Smooth muscle cell (in vitro differentiated cells): ENCODE measurements around the gene KCNIP2. TPM values are rescaled to one million over a fixed set of nuclear protein-coding genes. Genes with fewer than 3 reads are reported as not detected.

Experiments
- DNase-seq: peaks from one replicate; lab custom pipeline; 2025; ENCODE audit not compliant: unreplicated experiment; lab: John Stamatoyannopoulos, UW
- H2AFZ ChIP-seq: fragments of 200-600 bp; sonication (generic); 2 replicates; pipeline ENCODE4 v1.6.0; 2016; ENCODE audit warnings: antibody characterized with exemption, low read depth, mild to moderate bottlenecking
- H3F3A ChIP-seq: fragments of 200-600 bp; sonication (generic); 2 replicates; pipeline ENCODE4 v1.6.0; 2017; ENCODE audit warnings: antibody characterized with exemption, low read depth
- H3K27ac ChIP-seq: fragments of 200-600 bp; sonication (generic); 2 replicates; pipeline ENCODE4 v1.5.1; 2016; ENCODE audit warnings: low read depth, mild to moderate bottlenecking
- H3K27me3 ChIP-seq: fragments of 200-600 bp; sonication (generic); 2 replicates; pipeline ENCODE4 v1.6.1; 2016; ENCODE audit warnings: low read depth, mild to moderate bottlenecking
- H3K36me3 ChIP-seq: fragments of 200-600 bp; sonication (generic); 2 replicates; pipeline ENCODE4 v1.5.1; 2016; ENCODE audit warnings: low read depth
- H3K4me1 ChIP-seq: fragments of 200-600 bp; sonication (generic); 2 replicates; pipeline ENCODE4 v1.5.1; 2016; ENCODE audit warnings: low read depth
- H3K4me2 ChIP-seq: fragments of 200-600 bp; sonication (generic); 2 replicates; pipeline ENCODE4 v1.6.0; 2016; ENCODE audit warnings: mild to moderate bottlenecking
- H3K4me3 ChIP-seq: fragments of 200-600 bp; sonication (generic); 2 replicates; pipeline ENCODE4 v1.5.1; 2016; ENCODE audit warnings: mild to moderate bottlenecking
- H3K79me2 ChIP-seq: fragments of 200-600 bp; sonication (generic); 2 replicates; pipeline ENCODE4 v1.6.0; 2016; ENCODE audit warnings: low read depth, mild to moderate bottlenecking
- H3K9ac ChIP-seq: fragments of 200-600 bp; sonication (generic); 2 replicates; pipeline ENCODE4 v1.6.0; 2016; ENCODE audit warnings: low read depth
- H3K9me3 ChIP-seq: fragments of 200-600 bp; sonication (generic); replicated peaks from 2 replicates; pipeline ENCODE4 v1.5.1; 2016; ENCODE audit warnings: low read depth
- H4K20me1 ChIP-seq: fragments of 200-600 bp; sonication (generic); 2 replicates; pipeline ENCODE4 v1.6.0; 2016; ENCODE audit warnings: low read depth
- WGBS: methylation state at CpG from one replicate; pipeline ENCODE4 v1.1.7; 2016; ENCODE audit warnings: low lambda C conversion rate; 5-methylcytosine and 5-hydroxymethylcytosine counted together
- polyA plus RNA-seq: library from polyadenylated mRNA; unstranded; fragments of >200 nt; fragmentation: Nextera tagmentation; extraction: Ambion mirVana; gene quantifications from 2 replicates; pipeline ENCODE4 v1.2.1, GENCODE V29; 2016
- total RNA-seq: library from RNA; depleted of rRNA; stranded (reverse); fragments of >200 nt; gene quantifications from 2 replicates; pipeline ENCODE4 v1.2.3, GENCODE V29; 2014
- TF ChIP-seq, protein P1 (sequence below): fragments of 200-600 bp; sonication (generic); IDR thresholded peaks from 2 replicates; pipeline ENCODE4 v1.5.1; 2017; ENCODE audit warnings: borderline replicate concordance, mild to moderate bottlenecking, antibody characterized with exemption; ENCODE audit not compliant: insufficient read depth, poor library complexity, severe bottlenecking

Gene KCNIP2
- total and polyA plus RNA-seq, 2 experiments from 2014 or later, result 0.87 to 3.9 TPM

DNA sequence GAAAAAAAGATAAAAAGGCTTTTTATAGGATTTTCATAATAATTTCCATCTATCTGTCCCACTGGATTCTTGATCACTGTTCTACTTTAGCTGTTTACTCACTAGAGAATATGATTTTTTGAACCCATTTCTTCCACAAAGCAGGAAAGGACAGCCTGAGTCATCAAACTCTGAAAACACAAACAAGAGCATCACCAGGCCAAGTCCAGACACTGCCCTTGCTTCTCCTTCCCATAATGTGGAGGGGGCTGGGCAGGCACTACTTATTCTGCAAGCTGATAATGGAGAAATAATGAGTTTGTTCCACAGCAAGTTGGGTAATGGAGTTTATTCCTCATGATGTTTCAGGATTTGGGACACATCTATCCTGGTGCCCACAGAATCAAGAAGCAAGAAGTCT lies 13.0 kb upstream of the KCNIP2 start:
- Histone ChIP-seq H3K4me3 (no peak overlapping the region), H3F3A (no peaks in the 10 kb centered on the region), H3K9ac (no peak overlapping the region), H3K27me3 (no peaks in the 10 kb centered on the region), H4K20me1 (peaks cover 38% of the 10 kb centered on the region), H2AFZ (no peak overlapping the region), H3K4me2 (no peak overlapping the region), H3K36me3 (no peaks in the 10 kb centered on the region), H3K4me1 (no peaks in the 10 kb centered on the region), H3K79me2 (no peaks in the 10 kb centered on the region), H3K9me3 (peaks cover 6% of the 10 kb centered on the region), H3K27ac (no peak overlapping the region)
- no peak for DNase-seq
- TF ChIP-seq, protein P1, sequence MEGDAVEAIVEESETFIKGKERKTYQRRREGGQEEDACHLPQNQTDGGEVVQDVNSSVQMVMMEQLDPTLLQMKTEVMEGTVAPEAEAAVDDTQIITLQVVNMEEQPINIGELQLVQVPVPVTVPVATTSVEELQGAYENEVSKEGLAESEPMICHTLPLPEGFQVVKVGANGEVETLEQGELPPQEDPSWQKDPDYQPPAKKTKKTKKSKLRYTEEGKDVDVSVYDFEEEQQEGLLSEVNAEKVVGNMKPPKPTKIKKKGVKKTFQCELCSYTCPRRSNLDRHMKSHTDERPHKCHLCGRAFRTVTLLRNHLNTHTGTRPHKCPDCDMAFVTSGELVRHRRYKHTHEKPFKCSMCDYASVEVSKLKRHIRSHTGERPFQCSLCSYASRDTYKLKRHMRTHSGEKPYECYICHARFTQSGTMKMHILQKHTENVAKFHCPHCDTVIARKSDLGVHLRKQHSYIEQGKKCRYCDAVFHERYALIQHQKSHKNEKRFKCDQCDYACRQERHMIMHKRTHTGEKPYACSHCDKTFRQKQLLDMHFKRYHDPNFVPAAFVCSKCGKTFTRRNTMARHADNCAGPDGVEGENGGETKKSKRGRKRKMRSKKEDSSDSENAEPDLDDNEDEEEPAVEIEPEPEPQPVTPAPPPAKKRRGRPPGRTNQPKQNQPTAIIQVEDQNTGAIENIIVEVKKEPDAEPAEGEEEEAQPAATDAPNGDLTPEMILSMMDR, result no peak

DNA sequence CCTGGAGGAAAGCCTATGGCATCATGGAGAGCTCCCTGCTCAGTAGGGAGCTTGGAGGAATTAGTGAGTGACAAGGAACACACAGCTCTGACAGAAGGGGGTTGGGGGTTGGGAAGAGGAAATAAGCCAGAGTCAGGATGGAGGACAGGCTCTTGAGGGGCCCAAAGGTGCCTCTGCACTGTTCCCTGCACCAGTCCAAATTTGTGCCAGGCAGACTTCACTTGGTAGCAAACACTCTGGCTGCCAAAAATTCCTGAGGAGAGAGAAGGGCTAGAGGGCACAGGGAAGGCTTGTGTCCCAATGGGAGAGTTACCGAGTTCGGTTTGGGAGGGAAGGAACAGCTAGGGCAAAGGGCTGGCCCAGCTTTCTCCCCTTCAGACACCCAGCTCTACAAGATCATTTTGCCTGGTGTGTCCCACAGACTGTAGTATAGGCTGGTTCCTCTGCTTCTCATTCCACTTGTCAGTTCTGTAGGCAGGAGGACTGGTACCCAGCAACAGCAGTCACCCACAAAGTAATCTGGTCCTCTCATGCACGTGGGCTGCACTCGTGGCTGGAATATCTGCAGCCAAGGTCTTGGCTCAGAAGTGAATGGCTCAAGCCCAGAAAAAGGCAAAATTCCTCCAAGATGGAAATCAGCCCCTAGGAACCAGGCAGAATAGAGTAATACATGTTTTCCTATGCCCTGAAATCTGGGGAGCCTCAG lies 8.0 kb upstream of the KCNIP2 start:
- no peaks in the 10 kb centered on the region for H3K27me3 ChIP-seq
- H3K79me2 ChIP-seq, result no peaks in the 10 kb centered on the region
- no peak overlapping the region for H3K9ac ChIP-seq
- DNase-seq, result no peak
- no peak overlapping the region for H3K4me2 ChIP-seq
- H3K4me1 ChIP-seq, result no peaks in the 10 kb centered on the region
- H3K9me3 ChIP-seq, result no peaks in the 10 kb centered on the region
- peaks cover 78% of the 10 kb centered on the region for H4K20me1 ChIP-seq
- H3K27ac ChIP-seq, result no peak overlapping the region
- H3F3A ChIP-seq, result no peaks in the 10 kb centered on the region
- H3K36me3 ChIP-seq, result no peaks in the 10 kb centered on the region
- TF ChIP-seq, protein P1, result no peak
- H3K4me3 ChIP-seq, result no peak overlapping the region
- 91% methylated on average over 4 of the region's 4 CpGs for WGBS
- no peak overlapping the region for H2AFZ ChIP-seq

DNA sequence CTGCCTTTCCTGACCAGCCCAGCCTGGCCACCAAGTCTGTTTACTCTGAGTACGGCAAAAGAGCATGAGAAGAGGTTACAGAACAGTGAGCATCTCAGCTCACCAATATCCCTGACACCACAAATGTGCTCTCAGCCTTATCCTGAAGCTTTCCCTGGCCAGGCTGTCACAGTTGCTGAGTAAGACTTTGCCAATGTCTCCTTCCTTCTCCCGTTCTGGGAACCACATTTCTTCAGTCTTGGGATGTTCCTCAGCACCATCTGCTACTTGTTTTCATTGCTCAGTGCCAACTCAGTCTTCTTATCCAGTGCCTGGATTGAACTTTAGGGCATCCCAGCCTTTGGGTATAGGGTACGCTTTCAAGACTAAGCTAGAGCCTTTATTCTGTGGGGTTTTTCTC lies 7.1 kb upstream of the KCNIP2 start:
- H3K79me2 ChIP-seq, result no peaks in the 10 kb centered on the region
- no peaks in the 10 kb centered on the region for H3K9me3 ChIP-seq
- no peak for DNase-seq
- no peak overlapping the region for H3K27ac ChIP-seq
- H3F3A ChIP-seq, result no peaks in the 10 kb centered on the region
- no peak overlapping the region for H2AFZ ChIP-seq
- TF ChIP-seq, protein P1, result no peak
- 85% methylated on average over 3 of the region's 3 CpGs for WGBS
- H3K4me2 ChIP-seq, result no peak overlapping the region
- no peak overlapping the region for H3K4me3 ChIP-seq
- H3K4me1 ChIP-seq, result no peaks in the 10 kb centered on the region
- H3K9ac ChIP-seq, result no peak overlapping the region
- peaks cover 71% of the 10 kb centered on the region for H4K20me1 ChIP-seq
- no peaks in the 10 kb centered on the region for H3K27me3 ChIP-seq
- no peaks in the 10 kb centered on the region for H3K36me3 ChIP-seq

DNA sequence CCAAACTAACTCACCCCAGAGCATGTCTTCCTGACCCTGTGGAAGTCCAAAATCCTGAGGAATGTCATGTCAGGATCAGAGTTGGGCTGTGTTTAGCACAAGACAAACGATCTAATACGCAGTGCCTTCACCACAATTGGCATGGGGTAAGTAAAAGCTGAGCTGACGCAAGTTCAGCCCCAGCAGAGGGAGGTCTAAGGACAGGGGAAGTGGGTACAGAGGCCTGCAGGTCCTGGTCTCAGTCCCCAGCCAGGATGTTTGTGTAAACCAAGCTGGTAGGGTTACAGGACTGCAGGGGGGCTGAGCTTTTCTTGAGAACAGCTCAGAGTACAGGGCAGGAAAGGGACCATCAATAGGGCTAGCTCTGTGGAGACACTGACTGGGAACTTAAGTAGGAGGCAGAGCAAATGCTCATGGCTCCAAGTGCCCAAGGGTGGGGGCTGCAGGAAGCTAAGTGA lies 5.3 kb upstream of the KCNIP2 start:
- WGBS, result 80% methylated on average over 3 of the region's 3 CpGs
- TF ChIP-seq, protein P1, result no peak
- Histone ChIP-seq H3K9me3 (no peaks in the 10 kb centered on the region), H3K27ac (no peak overlapping the region), H4K20me1 (peaks cover 77% of the 10 kb centered on the region), H3K9ac (no peak overlapping the region), H3K36me3 (no peaks in the 10 kb centered on the region), H3K4me2 (no peak overlapping the region), H2AFZ (no peak overlapping the region), H3K79me2 (no peaks in the 10 kb centered on the region), H3K4me1 (peaks cover 6% of the 10 kb centered on the region), H3K4me3 (no peak overlapping the region), H3K27me3 (peaks cover 17% of the 10 kb centered on the region), H3F3A (no peaks in the 10 kb centered on the region)
- DNase-seq, result no peak
